GM12878 (cell line): Measurements from ENCODE around the gene PHF20. TPM values are rescaled to one million over a fixed set of nuclear protein-coding genes. Genes with fewer than 3 reads are reported as not detected.
A peak's percentile ranks its signal among the peaks of the same experiment; 100 is the strongest.

Source experiments
- ATAC-seq: fragments of 200-7000 bp; cut with Tn5 transposase; 3 replicates; pipeline ENCODE4 v1.9.1; 2020; ENCODE audit warnings: mild to moderate bottlenecking, moderate library complexity
- BruUV-seq: library from RNA; stranded (reverse); fragments of 400-500 nt; replicated peaks from 2 replicates; lab custom pipeline; 2021; lab: Mats Ljungman, UMichigan
- CTCF ChIA-PET: fragments of 300-600 bp; sonication (Branson Sonifier 250); formaldehyde crosslinking; extraction: SDS; loops from one replicate; lab custom pipeline; 2021; ENCODE audit warnings: inconsistent platforms; lab: Yijun Ruan, JAX
- POLR2A ChIA-PET: fragments of 350-600 bp; formaldehyde crosslinking; extraction: SDS; loops from one replicate; lab custom pipeline; 2021; ENCODE audit warnings: inconsistent platforms; lab: Charles Lee
- RAD21 ChIA-PET: fragments of 300-600 bp; sonication (Branson Sonifier 250); formaldehyde crosslinking; loops from one replicate; lab custom pipeline; 2023; ENCODE audit warnings: antibody characterized with exemption; ENCODE audit not compliant: unreplicated experiment; lab: Charles Lee
- SMC1A ChIA-PET: fragments of 300-600 bp; sonication (Branson Sonifier 250); formaldehyde crosslinking; loops from one replicate; lab custom pipeline; 2023; ENCODE audit not compliant: unreplicated experiment, uncharacterized antibody; lab: Charles Lee
- DNase-seq: peaks from one replicate; pipeline ENCODE4 v3.0.0-alpha.2; 2011; ENCODE audit warnings: low read depth, low spot score
- FAIRE-seq: peaks from 3 replicates; lab custom pipeline; 2011; peaks lifted over from hg19 to GRCh38; lab: Jason Lieb, UNC
- H2AFZ ChIP-seq: 2 replicates; pipeline ENCODE4 v1.6.0; 2011; ENCODE audit warnings: low read depth, low read length, control low read depth; ENCODE audit not compliant: control insufficient read depth
- H3K27ac ChIP-seq: 2 replicates; pipeline ENCODE4 v1.5.1; 2011; ENCODE audit warnings: control low read depth; ENCODE audit not compliant: control insufficient read depth, insufficient read depth
- H3K27me3 ChIP-seq, 2 experiments: replicated peaks in 1 of 2; 2 replicates each; pipeline versions ENCODE4 v1.6.0 to v1.6.1; 2011; ENCODE audit warnings: low read length in 1 of 2; ENCODE audit not compliant: control insufficient read depth in 2 of 2, insufficient read depth in 2 of 2
- H3K36me3 ChIP-seq, 2 experiments: 2 replicates each; pipeline ENCODE4 v1.5.1; 2011; ENCODE audit warnings: low read length in 1 of 2; ENCODE audit not compliant: control insufficient read depth in 2 of 2, insufficient read depth in 2 of 2
- H3K4me1 ChIP-seq: 2 replicates; pipeline ENCODE4 v1.6.1; 2011; ENCODE audit warnings: mild to moderate bottlenecking, low read length, moderate library complexity, mixed read lengths; ENCODE audit not compliant: control insufficient read depth, insufficient read depth
- H3K4me2 ChIP-seq: 2 replicates; pipeline ENCODE4 v1.6.0; 2011; ENCODE audit warnings: control low read depth; ENCODE audit not compliant: control insufficient read depth, insufficient read depth
- H3K4me3 ChIP-seq: fragments of 200-600 bp; sonication (generic); 2 replicates; pipeline ENCODE4 v1.5.1; 2016
- H3K79me2 ChIP-seq: 2 replicates; pipeline ENCODE4 v1.6.0; 2011; ENCODE audit warnings: low read length; ENCODE audit not compliant: control insufficient read depth, insufficient read depth
- H3K9ac ChIP-seq: 2 replicates; pipeline ENCODE4 v1.8.0; 2011; ENCODE audit warnings: low read length, control low read depth, mixed read lengths; ENCODE audit not compliant: control insufficient read depth, insufficient read depth
- H3K9me3 ChIP-seq: replicated peaks from 3 replicates; pipeline ENCODE4 v1.5.1; 2011; ENCODE audit warnings: mild to moderate bottlenecking, low read length; ENCODE audit not compliant: control insufficient read depth, insufficient read depth
- H4K20me1 ChIP-seq: 2 replicates; pipeline ENCODE4 v1.6.0; 2011; ENCODE audit not compliant: control insufficient read depth, insufficient read depth
- BHLHE40 ChIP-seq, 2 experiments: fragments of 450-650 bp in 1 of 2; IDR thresholded peaks; 2 replicates each; pipeline ENCODE4 v1.6.1; 2011 to 2017; ENCODE audit warnings: low read depth in 2 of 2, borderline replicate concordance in 1 of 2, improper control_type of control experiment in 1 of 2, low read length in 1 of 2, mild to moderate bottlenecking in 1 of 2
- CBX3 ChIP-seq: fragments of 200-600 bp; sonication (generic); IDR thresholded peaks from 2 replicates; pipeline ENCODE4 v1.6.1; 2016; ENCODE audit warnings: low read depth, borderline replicate concordance
- DPF2 ChIP-seq: fragments of 450-650 bp; IDR thresholded peaks from 2 replicates; pipeline ENCODE4 v1.6.1; 2017; ENCODE audit warnings: mild to moderate bottlenecking
- ESRRA ChIP-seq: IDR thresholded peaks from 2 replicates; pipeline ENCODE4 v1.6.1; 2012; ENCODE audit warnings: mild to moderate bottlenecking, low read length, improper control_type of control experiment
- HDAC2 ChIP-seq: fragments of 200-600 bp; sonication (generic); IDR thresholded peaks from 2 replicates; pipeline ENCODE4 v1.6.1; 2017
- IKZF2 ChIP-seq, 2 experiments: fragments of 450-650 bp; IDR thresholded peaks; 2 replicates each; pipeline ENCODE4 v1.6.1; 2017; ENCODE audit warnings: mild to moderate bottlenecking in 2 of 2, moderate library complexity in 2 of 2
- JUND ChIP-seq: IDR thresholded peaks from 2 replicates; pipeline ENCODE4 v1.6.1; 2012; ENCODE audit warnings: low read depth, mild to moderate bottlenecking, low read length, improper control_type of control experiment, moderate library complexity
- PAX8 ChIP-seq: fragments of 450-650 bp; IDR thresholded peaks from 2 replicates; pipeline ENCODE4 v1.6.1; 2017; ENCODE audit warnings: mild to moderate bottlenecking, moderate library complexity
- RAD21 ChIP-seq: IDR thresholded peaks from 2 replicates; pipeline ENCODE4 v1.6.1; 2011; ENCODE audit warnings: mild to moderate bottlenecking, low read depth, low read length, moderate library complexity; ENCODE audit not compliant: insufficient read depth
- SUPT20H ChIP-seq: IDR thresholded peaks from 2 replicates; pipeline ENCODE4 v1.6.1; 2011; ENCODE audit warnings: low read depth, mild to moderate bottlenecking, low read length, moderate library complexity, borderline replicate concordance; ENCODE audit not compliant: control insufficient read depth
- WGBS: methylation state at CpG from one replicate; pipeline ENCODE4 v1.1.6; 2016; ENCODE audit warnings: low lambda C conversion rate; ENCODE audit not compliant: insufficient replicate concordance, insufficient coverage; ENCODE audit errors: missing lambda C conversion rate; 5-methylcytosine and 5-hydroxymethylcytosine counted together
- in situ Hi-C: fragments of 300-500 bp; cut with MboI; formaldehyde crosslinking; loops from 9 replicates; pipeline ENCODE4 v1.14.3; 2018; ENCODE audit warnings: mixed read lengths
- intact Hi-C: fragments of 100-400 bp; cut with micrococcal nuclease; formaldehyde crosslinking; loops from one replicate; pipeline ENCODE4 v1.14.2; 2022; ENCODE audit not compliant: unreplicated experiment
- polyA plus RNA-seq, 11 experiments: library from polyadenylated mRNA; depleted of rRNA in 4 of 11; unstranded in 6 of 11; stranded (reverse) in 5 of 11; fragments of >200 nt; fragmentation: Nextera tagmentation in 4 of 11; fragmentation: Illumina TruSeq in 1 of 11; extraction: Ambion mirVana in 4 of 11; extraction: Trizol in 1 of 11; gene quantifications; 1 replicate in 1 of 11; 2 replicates in 10 of 11; pipeline versions ENCODE4 v1.2.1 to v1.2.3, GENCODE V29; 2011 to 2016; ENCODE audit warnings: inconsistent platforms in 2 of 11, missing spikeins in 2 of 11, low read depth in 1 of 11
- total RNA-seq, 4 experiments: library from RNA; depleted of rRNA in 3 of 4; stranded (reverse); fragments of >200 nt in 3 of 4; fragmentation: Illumina TruSeq in 1 of 4; extraction: Trizol in 1 of 4; gene quantifications; 2 replicates each; pipeline versions ENCODE4 v1.2.1 to v1.2.3, GENCODE V29; 2013 to 2021
- TF ChIP-seq, protein P1 (sequence below): fragments of 450-650 bp; IDR thresholded peaks from 2 replicates; pipeline ENCODE4 v1.6.1; 2016; ENCODE audit warnings: mild to moderate bottlenecking, moderate library complexity, borderline replicate concordance
- TF ChIP-seq, protein P2 (sequence below): IDR thresholded peaks from 2 replicates; pipeline ENCODE4 v1.6.1; 2012; ENCODE audit warnings: low read depth, low read length, improper control_type of control experiment

PHF20 gene
- total and polyA plus RNA-seq, 10 of the 15 experiments (the other 5 are each of a cell fraction or from before 2014, with no cell fraction given): 31.6 to 91.2 (median 46.8) TPM

DNA sequence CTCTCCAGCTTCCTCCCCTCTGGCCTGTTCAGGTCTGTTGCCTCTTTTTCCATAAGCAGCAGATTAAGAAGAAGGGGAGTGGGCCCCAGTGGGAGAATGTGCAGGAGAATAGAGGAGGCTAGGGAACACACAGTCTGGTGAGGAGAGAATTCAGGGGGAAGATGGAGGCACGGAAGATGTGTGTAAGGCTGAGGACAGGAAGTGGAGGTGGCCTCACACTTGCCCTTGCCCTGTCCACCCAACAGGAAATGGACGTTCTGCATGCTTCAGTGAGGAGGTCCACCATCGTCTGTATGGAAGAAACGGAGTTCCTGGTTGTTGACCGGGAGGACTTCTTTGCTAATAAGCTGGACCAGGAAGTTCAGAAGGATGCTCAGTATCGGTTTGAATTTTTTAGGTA lies 212.6 kb downstream of the PHF20 start:
- Histone ChIP-seq H3K9ac (no peak overlapping the region), H2AFZ (peak overlapping the region; percentile 37), H3K4me2 (no peak overlapping the region), H3K36me3 (no peaks in the 10 kb centered on the region), H4K20me1 (no peaks in the 10 kb centered on the region), H3K27me3 (no peaks in the 10 kb centered on the region), H3K79me2 (no peaks in the 10 kb centered on the region), H3K4me3 (no peak overlapping the region), H3K27ac (no peak overlapping the region), H3K9me3 (no peaks in the 10 kb centered on the region), H3K4me1 (no peaks in the 10 kb centered on the region)
- intact Hi-C loops: no loop called here
- WGBS: 30% methylated on average over 6 of the region's 6 CpGs
- in situ Hi-C loops: loop anchor here (25.0 kb wide), 1 partner anchor 453 kb away; no protein-coding TSS in a partner anchor
- BruUV-seq: no TSS peak
- ChIA-PET SMC1A (interaction anchor here (1.1 to 3.6 kb wide), 2 partner anchors 8 to 228 kb away, joined by 3 to 13 read pairs; no protein-coding TSS in a partner anchor), RAD21 (interaction anchor here (1.1 to 1.6 kb wide), 2 partner anchors 10 to 30 kb away, joined by 3 to 4 read pairs; partner anchors contain the start of gene SCAND1), POLR2A (interaction anchor here (0.6 to 1.2 kb wide), 3 partner anchors 8 to 753 kb away, joined by 3 read pairs; partner anchors contain the start of gene SCAND1), CTCF (interaction anchor here (0.6 to 9.2 kb wide), 5 partner anchors 7 to 380 kb away, joined by 3 to 73 read pairs (median 3); no protein-coding TSS in a partner anchor)
- ATAC-seq (no peak), FAIRE-seq (no peak), DNase-seq (no peak)
- TF ChIP-seq CBX3: no peak

DNA sequence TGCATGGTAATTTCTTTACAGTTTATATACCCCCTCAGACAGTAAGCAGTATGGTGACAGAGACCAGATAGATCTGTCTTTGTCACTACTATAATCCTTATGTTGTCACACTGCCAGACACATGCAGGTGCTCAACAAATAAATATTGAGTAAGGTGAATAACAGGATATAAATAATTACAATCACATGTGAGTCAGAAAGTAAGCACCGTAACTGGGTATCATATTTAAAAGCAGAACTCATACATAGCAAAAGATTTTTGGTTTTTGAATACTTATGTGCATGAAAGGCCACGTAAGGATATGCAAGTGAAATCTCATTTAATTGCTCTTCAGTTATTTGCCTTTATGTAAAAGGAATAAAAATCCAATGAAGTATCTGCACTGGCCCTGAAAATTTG lies 214.0 kb downstream of the PHF20 start:
- POLR2A ChIA-PET: interaction anchor here (1.1 kb wide), 1 partner anchor 157 kb away, joined by 3 read pairs; no protein-coding TSS in a partner anchor
- no peak overlapping the region for H3K27ac ChIP-seq
- no peaks in the 10 kb centered on the region for H3K4me1 ChIP-seq
- no peak overlapping the region for H3K9ac ChIP-seq
- H3K36me3 ChIP-seq: no peaks in the 10 kb centered on the region
- intact Hi-C loops (no loop called here), in situ Hi-C loops (loop anchor here (25.0 kb wide), 1 partner anchor 451 kb away; no protein-coding TSS in a partner anchor)
- RAD21 ChIA-PET: no interaction called here
- DNase-seq (no peak), FAIRE-seq (no peak), ATAC-seq (no peak)
- no TSS peak for BruUV-seq
- CTCF ChIA-PET: interaction anchor here (1.2 to 2.0 kb wide), 2 partner anchors 9 to 153 kb away, joined by 6 read pairs; no protein-coding TSS in a partner anchor
- H3K9me3 ChIP-seq: no peaks in the 10 kb centered on the region
- no peaks in the 10 kb centered on the region for H4K20me1 ChIP-seq
- no peak overlapping the region for H3K4me2 ChIP-seq
- WGBS: 19% methylated on average over 2 of the region's 2 CpGs
- SMC1A ChIA-PET: interaction anchor here (0.6 to 1.1 kb wide), 2 partner anchors 227 to 747 kb away, joined by 3 read pairs; no protein-coding TSS in a partner anchor
- no peak overlapping the region for H3K4me3 ChIP-seq
- H3K27me3 ChIP-seq: no peaks in the 10 kb centered on the region
- no peak overlapping the region for H2AFZ ChIP-seq
- H3K79me2 ChIP-seq: no peaks in the 10 kb centered on the region
- TF ChIP-seq, protein P1, sequence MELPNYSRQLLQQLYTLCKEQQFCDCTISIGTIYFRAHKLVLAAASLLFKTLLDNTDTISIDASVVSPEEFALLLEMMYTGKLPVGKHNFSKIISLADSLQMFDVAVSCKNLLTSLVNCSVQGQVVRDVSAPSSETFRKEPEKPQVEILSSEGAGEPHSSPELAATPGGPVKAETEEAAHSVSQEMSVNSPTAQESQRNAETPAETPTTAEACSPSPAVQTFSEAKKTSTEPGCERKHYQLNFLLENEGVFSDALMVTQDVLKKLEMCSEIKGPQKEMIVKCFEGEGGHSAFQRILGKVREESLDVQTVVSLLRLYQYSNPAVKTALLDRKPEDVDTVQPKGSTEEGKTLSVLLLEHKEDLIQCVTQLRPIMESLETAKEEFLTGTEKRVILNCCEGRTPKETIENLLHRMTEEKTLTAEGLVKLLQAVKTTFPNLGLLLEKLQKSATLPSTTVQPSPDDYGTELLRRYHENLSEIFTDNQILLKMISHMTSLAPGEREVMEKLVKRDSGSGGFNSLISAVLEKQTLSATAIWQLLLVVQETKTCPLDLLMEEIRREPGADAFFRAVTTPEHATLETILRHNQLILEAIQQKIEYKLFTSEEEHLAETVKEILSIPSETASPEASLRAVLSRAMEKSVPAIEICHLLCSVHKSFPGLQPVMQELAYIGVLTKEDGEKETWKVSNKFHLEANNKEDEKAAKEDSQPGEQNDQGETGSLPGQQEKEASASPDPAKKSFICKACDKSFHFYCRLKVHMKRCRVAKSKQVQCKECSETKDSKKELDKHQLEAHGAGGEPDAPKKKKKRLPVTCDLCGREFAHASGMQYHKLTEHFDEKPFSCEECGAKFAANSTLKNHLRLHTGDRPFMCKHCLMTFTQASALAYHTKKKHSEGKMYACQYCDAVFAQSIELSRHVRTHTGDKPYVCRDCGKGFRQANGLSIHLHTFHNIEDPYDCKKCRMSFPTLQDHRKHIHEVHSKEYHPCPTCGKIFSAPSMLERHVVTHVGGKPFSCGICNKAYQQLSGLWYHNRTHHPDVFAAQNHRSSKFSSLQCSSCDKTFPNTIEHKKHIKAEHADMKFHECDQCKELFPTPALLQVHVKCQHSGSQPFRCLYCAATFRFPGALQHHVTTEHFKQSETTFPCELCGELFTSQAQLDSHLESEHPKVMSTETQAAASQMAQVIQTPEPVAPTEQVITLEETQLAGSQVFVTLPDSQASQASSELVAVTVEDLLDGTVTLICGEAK: no peak
- no peak for TF ChIP-seq PAX8
- no peak for TF ChIP-seq RAD21
- TF ChIP-seq JUND: no peak
- TF ChIP-seq BHLHE40 (IDR thresholded peaks at IDR 0.05; ENCODE audit: borderline replicate concordance in 1 of 2, low read depth in 2 of 2, low read length in 1 of 2): no peak
- TF ChIP-seq, protein P2, sequence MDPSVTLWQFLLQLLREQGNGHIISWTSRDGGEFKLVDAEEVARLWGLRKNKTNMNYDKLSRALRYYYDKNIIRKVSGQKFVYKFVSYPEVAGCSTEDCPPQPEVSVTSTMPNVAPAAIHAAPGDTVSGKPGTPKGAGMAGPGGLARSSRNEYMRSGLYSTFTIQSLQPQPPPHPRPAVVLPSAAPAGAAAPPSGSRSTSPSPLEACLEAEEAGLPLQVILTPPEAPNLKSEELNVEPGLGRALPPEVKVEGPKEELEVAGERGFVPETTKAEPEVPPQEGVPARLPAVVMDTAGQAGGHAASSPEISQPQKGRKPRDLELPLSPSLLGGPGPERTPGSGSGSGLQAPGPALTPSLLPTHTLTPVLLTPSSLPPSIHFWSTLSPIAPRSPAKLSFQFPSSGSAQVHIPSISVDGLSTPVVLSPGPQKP: no peak
- no peak for TF ChIP-seq IKZF2 (IDR thresholded peaks at IDR 0.05)
- TF ChIP-seq ESRRA: no peak
- TF ChIP-seq SUPT20H: no peak
- no peak for TF ChIP-seq HDAC2
- TF ChIP-seq DPF2: no peak
